ENCODE measurements around the gene SCUBE1.

SCUBE1 gene

GRCh38 chr22:43300891-43301676 lies 42.1 kb downstream of the SCUBE1 start:
- Histone ChIP-seq H2BK15ac (ENCODE audit: low read length) (no peak overlapping the region), H3K4me3 (ENCODE audit: low read length in 2 of 2) (no peak overlapping the region), H3K4me2 (ENCODE audit: insufficient read depth, low read length, poor library complexity, severe bottlenecking) (no peak overlapping the region), H3K9ac (ENCODE audit: low read depth, low read length, poor library complexity) (peak overlapping the region; percentile 78), H3K23ac (ENCODE audit: low read depth, low read length, poor library complexity) (no peak overlapping the region), H3K36me3 (replicated peaks in 1 of 2; ENCODE audit: control insufficient read depth in 2 of 2, insufficient read depth in 2 of 2, low read length in 2 of 2) (peaks cover 0 to 11% of the 10 kb centered on the region in 2 donors), H3K18ac (ENCODE audit: low read length) (peak overlapping the region; percentile 61), H4K8ac (ENCODE audit: low read depth, low read length) (no peak overlapping the region), H3K27me3 (ENCODE audit: control insufficient read depth in 3 of 3, insufficient read depth in 3 of 3, low read depth in 1 of 3, low read length in 3 of 3) (peaks cover 0 to 2% (median 0%) of the 10 kb centered on the region in 3 experiments), H3K4ac (ENCODE audit: low read length) (no peak overlapping the region), H2BK12ac (ENCODE audit: low read length) (no peak overlapping the region), H3K9me3 (replicated peaks in 1 of 2; ENCODE audit: control insufficient read depth in 2 of 2, insufficient read depth in 1 of 2, low read depth in 1 of 2, low read length in 2 of 2) (peaks cover 0 to 8% of the 10 kb centered on the region in 2 donors), H2AK5ac (ENCODE audit: low read depth, low read length) (peak overlapping the region; percentile 30), H2BK5ac (ENCODE audit: low read length) (peak overlapping the region; percentile 9), H2BK120ac (ENCODE audit: low read depth, low read length) (no peak overlapping the region), H3K79me1 (ENCODE audit: low read depth, low read length) (peaks cover 20% of the 10 kb centered on the region), H3K27ac (replicated peaks; ENCODE audit: low read length) (no peak overlapping the region), H4K91ac (ENCODE audit: low read depth, low read length, poor library complexity) (no peak overlapping the region), H2AFZ (ENCODE audit: low read length) (no peak overlapping the region), H3K14ac (ENCODE audit: low read length) (peak overlapping the region; percentile 67), H3K4me1 (ENCODE audit: control insufficient read depth in 2 of 2, insufficient read depth in 1 of 2, low read depth in 1 of 2, low read length in 2 of 2) (peaks cover 11 to 41% of the 10 kb centered on the region in 2 donors)
- no CpG with 5 or more reads among the region's 21 CpGs for whole genome bisulfite sequencing, 2 donors (ENCODE audit: extremely low coverage in 2 of 2, insufficient read length in 2 of 2, insufficient replicate concordance in 1 of 2)
- no peak for DNase-seq (ENCODE audit: low spot score)

- no peak overlapping the region for H2AK5ac ChIP-seq (ENCODE audit: low read depth, low read length)
- no peak overlapping the region for H4K8ac ChIP-seq (ENCODE audit: low read depth, low read length)
- H3K4ac ChIP-seq (ENCODE audit: low read length), result no peak overlapping the region
- no CpG with 5 or more reads among the region's 12 CpGs for WGBS, 2 donors (ENCODE audit: extremely low coverage in 2 of 2, insufficient read length in 2 of 2, insufficient replicate concordance in 1 of 2)
- no peak overlapping the region for H4K91ac ChIP-seq (ENCODE audit: low read depth, low read length, poor library complexity)
- no peak overlapping the region for H3K4me2 ChIP-seq (ENCODE audit: insufficient read depth, low read length, poor library complexity, severe bottlenecking)
- H2BK5ac ChIP-seq (ENCODE audit: low read length), result no peak overlapping the region
- H2BK12ac ChIP-seq (ENCODE audit: low read length), result no peak overlapping the region
- H3K4me3 ChIP-seq (ENCODE audit: low read length in 2 of 2), result no peak overlapping the region
- no peak overlapping the region for H2BK15ac ChIP-seq (ENCODE audit: low read length)
- no peak overlapping the region for H2BK120ac ChIP-seq (ENCODE audit: low read depth, low read length)
- H3K23ac ChIP-seq (ENCODE audit: low read depth, low read length, poor library complexity), result no peak overlapping the region
- peaks cover 15 to 45% of the 10 kb centered on the region in 2 donors for H3K4me1 ChIP-seq (ENCODE audit: control insufficient read depth in 2 of 2, insufficient read depth in 1 of 2, low read depth in 1 of 2, low read length in 2 of 2)
- H3K36me3 ChIP-seq (replicated peaks in 1 of 2; ENCODE audit: control insufficient read depth in 2 of 2, insufficient read depth in 2 of 2, low read length in 2 of 2), result peaks cover 0 to 11% of the 10 kb centered on the region in 2 donors
- peaks cover 0 to 2% (median 0%) of the 10 kb centered on the region in 3 experiments for H3K27me3 ChIP-seq (ENCODE audit: control insufficient read depth in 3 of 3, insufficient read depth in 3 of 3, low read depth in 1 of 3, low read length in 3 of 3)
- H3K79me1 ChIP-seq (ENCODE audit: low read depth, low read length), result peaks cover 16% of the 10 kb centered on the region
- H3K18ac ChIP-seq (ENCODE audit: low read length), result no peak overlapping the region
- H3K27ac ChIP-seq (replicated peaks; ENCODE audit: low read length), result no peak overlapping the region
- no peak overlapping the region for H2AFZ ChIP-seq (ENCODE audit: low read length)
- H3K9ac ChIP-seq (ENCODE audit: low read depth, low read length, poor library complexity), result no peak overlapping the region
- H3K9me3 ChIP-seq (replicated peaks in 1 of 2; ENCODE audit: control insufficient read depth in 2 of 2, insufficient read depth in 1 of 2, low read depth in 1 of 2, low read length in 2 of 2), result peaks cover 0 to 8% of the 10 kb centered on the region in 2 donors
- no peak for DNase-seq (ENCODE audit: low spot score)
- no peak overlapping the region for H3K14ac ChIP-seq (ENCODE audit: low read length)
Measured at GRCh38 chr22:43299736-43300135, 43.4 kb downstream of the SCUBE1 start.

GRCh38 chr22:43298062-43298801 lies 44.9 kb downstream of the SCUBE1 start:
- no peak overlapping the region for H3K4ac ChIP-seq (ENCODE audit: low read length)
- H3K23ac ChIP-seq (ENCODE audit: low read depth, low read length, poor library complexity), result peak overlapping the region; percentile 66
- H3K27ac ChIP-seq (replicated peaks; ENCODE audit: low read length), result no peak overlapping the region
- H3K14ac ChIP-seq (ENCODE audit: low read length), result peak overlapping the region; percentile 33
- H3K36me3 ChIP-seq (replicated peaks in 1 of 2; ENCODE audit: control insufficient read depth in 2 of 2, insufficient read depth in 2 of 2, low read length in 2 of 2), result peaks cover 0 to 9% of the 10 kb centered on the region in 2 donors
- no peak for DNase-seq (ENCODE audit: low spot score)
- peaks cover 16% of the 10 kb centered on the region for H3K79me1 ChIP-seq (ENCODE audit: low read depth, low read length)
- no peak overlapping the region for H3K4me2 ChIP-seq (ENCODE audit: insufficient read depth, low read length, poor library complexity, severe bottlenecking)
- H3K27me3 ChIP-seq (ENCODE audit: control insufficient read depth in 3 of 3, insufficient read depth in 3 of 3, low read depth in 1 of 3, low read length in 3 of 3), result peaks cover 0 to 2% (median 0%) of the 10 kb centered on the region in 3 experiments
- peak overlapping the region; percentile 8 for H4K91ac ChIP-seq (ENCODE audit: low read depth, low read length, poor library complexity)
- peak overlapping the region; percentile 69 for H3K18ac ChIP-seq (ENCODE audit: low read length)
- H3K4me1 ChIP-seq (ENCODE audit: control insufficient read depth in 2 of 2, insufficient read depth in 1 of 2, low read depth in 1 of 2, low read length in 2 of 2), result peaks cover 15 to 48% of the 10 kb centered on the region in 2 donors
- H2BK15ac ChIP-seq (ENCODE audit: low read length), result no peak overlapping the region
- no peak overlapping the region for H2BK120ac ChIP-seq (ENCODE audit: low read depth, low read length)
- H4K8ac ChIP-seq (ENCODE audit: low read depth, low read length), result no peak overlapping the region
- WGBS, 2 donors (ENCODE audit: extremely low coverage in 2 of 2, insufficient read length in 2 of 2, insufficient replicate concordance in 1 of 2), result no CpG with 5 or more reads among the region's 18 CpGs
- H2AK5ac ChIP-seq (ENCODE audit: low read depth, low read length), result peak overlapping the region; percentile 85
- peaks cover 0 to 2% of the 10 kb centered on the region in 2 donors for H3K9me3 ChIP-seq (replicated peaks in 1 of 2; ENCODE audit: control insufficient read depth in 2 of 2, insufficient read depth in 1 of 2, low read depth in 1 of 2, low read length in 2 of 2)
- no peak overlapping the region for H3K9ac ChIP-seq (ENCODE audit: low read depth, low read length, poor library complexity)
- H3K4me3 ChIP-seq (ENCODE audit: low read length in 2 of 2), result no peak overlapping the region
- no peak overlapping the region for H2BK5ac ChIP-seq (ENCODE audit: low read length)
- H2BK12ac ChIP-seq (ENCODE audit: low read length), result peak overlapping the region; percentile 7
- H2AFZ ChIP-seq (ENCODE audit: low read length), result no peak overlapping the region

Data from neuronal stem cell (in vitro differentiated cells).